ENCODE measurements around the gene FCER2.

Gene FCER2

DNA sequence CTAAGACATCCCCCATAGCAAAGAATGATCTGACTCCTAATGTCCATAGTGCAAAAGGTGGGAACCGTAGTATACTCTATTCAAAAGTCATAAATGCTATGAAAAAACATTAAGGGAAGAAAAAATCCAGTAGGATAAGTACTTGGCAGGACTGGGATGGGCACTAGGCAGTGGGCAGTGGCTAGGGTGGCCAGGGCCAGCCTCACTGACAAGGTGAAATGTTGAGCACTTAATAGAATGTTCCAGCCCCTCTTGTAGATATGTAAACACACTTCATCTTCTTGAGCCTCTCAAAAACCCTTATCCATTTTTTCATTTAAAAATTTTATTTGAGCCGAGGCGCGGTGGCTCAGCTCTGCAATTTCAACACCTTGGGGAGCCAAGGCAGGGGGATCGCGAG lies 31.4 kb upstream of the FCER2 start:
- no peak for DNase-seq (ENCODE audit: low spot score)

DNA sequence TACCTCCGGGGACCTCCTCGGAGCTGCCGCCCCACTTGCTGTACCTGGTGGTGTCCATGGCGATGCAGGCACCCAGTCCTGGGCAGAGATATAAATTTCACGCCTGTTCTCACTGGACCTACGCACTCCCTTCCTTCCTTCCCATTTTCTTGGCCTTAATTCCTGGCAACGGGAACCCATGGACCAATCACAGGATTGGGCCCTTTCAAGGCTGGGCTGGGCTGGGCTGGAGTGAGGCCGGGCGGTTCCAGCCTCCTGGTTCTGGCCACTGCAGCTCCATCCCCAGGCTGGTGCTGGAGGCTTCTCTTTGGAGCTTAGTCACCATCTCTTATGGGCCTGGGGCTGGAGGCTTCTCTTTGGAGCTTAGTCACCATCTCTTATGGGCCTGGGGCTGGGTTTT lies 30.1 kb upstream of the FCER2 start, which contains the start of gene CLEC4G:
Gene CLEC4G (minus strand): TSS at position 66 of the 400 bp plus-strand sequence. CDS start 8 bp downstream, at position 58.
- no peak for DNase-seq (ENCODE audit: low spot score)

DNA sequence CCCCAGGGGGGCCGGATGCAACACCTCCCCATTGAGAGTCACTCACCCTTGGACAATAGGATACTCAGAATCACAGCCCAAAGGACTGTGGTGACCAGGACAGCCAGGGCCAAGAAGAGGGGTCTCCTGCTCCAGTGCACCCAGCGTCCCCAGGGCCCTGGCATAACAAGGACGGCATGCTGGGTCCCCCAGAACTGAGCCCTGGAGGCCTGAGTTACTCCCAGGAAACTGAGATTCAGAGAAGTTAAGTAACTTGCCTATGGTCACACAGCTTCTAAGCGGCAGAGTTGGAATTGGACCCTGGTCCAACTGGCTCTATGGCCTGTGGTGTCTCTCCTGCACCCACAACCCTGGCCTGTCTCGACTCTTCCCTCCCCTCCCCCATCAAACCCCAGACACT lies 29.7 kb upstream of the FCER2 start:
- DNase-seq (ENCODE audit: low spot score) = no peak

- no peak for DNase-seq (ENCODE audit: low spot score)
Measured at GRCh38 chr19:7731218-7731595, 29.3 kb upstream of the FCER2 start.

- no peak for DNase-seq (ENCODE audit: low spot score)
Measured at GRCh38 chr19:7730286-7731217, 28.6 kb upstream of the FCER2 start.

GRCh38 chr19:7729831-7730285 lies 27.9 kb upstream of the FCER2 start:
- DNase-seq (ENCODE audit: low spot score) = no peak

DNA sequence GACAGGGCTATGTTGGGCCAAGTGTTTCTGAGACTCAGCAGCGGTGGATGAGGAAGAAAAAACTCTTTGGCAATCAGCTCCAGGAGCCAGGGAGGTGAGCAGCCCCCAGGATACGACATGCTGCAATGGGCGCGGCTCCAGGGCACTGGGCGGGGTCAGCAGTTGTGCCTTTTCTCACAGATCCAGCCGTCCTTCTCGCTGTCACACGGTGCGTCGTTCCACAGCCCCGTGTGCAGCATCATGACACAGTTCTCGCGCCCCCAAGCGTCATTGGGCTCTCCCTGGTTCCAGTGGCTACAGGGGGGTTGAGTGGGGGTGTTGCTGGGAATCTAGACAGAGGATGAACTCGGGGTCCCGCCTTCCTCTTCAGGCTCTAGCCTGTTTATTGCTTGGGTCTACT lies 27.3 kb upstream of the FCER2 start:
- DNase-seq (ENCODE audit: low spot score) = no peak

DNA sequence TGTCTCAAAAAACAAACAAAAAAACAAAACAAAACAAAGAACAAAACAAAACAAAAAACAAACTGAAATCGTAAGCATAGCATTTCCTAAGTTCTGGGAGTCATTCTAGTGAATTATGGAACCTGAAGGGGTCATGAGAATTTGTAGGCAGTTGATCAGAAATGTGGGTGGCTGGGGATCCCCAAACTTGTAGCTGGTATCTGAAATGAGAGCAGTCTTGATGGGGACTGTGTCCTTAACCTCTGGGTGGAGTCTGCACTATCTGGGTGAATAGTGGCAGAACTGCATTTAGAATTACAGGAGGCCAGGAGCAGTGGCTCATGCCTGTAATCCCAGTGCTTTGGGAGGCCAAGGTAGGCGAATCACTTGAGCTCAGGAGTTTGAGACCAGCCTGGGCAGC lies 23.9 kb upstream of the FCER2 start:
- DNase-seq (ENCODE audit: low spot score) = no peak

- no peak for DNase-seq (ENCODE audit: low spot score)
Measured at GRCh38 chr19:7722231-7722651, 20.3 kb upstream of the FCER2 start.

DNA sequence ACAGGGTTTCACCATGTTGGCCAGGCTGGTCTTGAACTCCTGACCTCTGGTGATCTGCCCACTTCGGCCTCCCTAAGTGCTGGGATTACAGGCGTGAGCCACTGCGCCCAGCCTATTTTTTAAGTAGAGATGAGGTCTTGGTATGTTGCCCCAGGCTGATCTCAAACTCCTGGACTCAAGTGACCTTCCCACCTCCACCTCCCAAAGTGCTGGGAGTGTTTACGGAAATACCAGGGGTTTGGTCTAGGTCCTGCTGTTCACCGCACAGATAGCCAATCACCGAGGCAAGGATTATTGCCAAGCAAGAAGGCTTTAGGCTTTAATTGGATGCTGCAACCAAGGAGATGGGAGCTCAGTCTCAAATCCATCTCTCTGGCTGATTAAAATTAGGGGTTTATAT lies 18.4 kb upstream of the FCER2 start:
- DNase-seq (ENCODE audit: low spot score) = no peak

DNA sequence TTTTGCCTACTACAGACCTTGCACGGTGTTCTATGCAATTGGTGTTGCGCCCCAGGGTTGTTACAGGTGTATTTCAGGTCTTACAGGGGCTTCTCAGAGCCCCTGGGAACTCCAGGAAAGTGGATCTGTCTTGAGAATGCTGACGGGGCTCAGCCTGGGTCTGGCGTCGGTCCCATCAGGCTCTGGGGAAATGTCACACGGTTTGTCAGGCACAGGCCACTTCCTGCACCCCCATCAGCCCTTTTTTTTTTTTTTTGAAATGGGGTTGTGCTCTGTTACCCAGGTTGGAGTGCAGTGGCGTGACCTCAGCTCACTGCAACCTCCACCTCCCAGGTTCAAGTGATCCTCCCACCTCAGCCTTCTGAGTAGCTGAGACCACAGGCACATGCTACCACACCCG lies 16.7 kb upstream of the FCER2 start:
- DNase-seq (ENCODE audit: low spot score) = no peak

DNA sequence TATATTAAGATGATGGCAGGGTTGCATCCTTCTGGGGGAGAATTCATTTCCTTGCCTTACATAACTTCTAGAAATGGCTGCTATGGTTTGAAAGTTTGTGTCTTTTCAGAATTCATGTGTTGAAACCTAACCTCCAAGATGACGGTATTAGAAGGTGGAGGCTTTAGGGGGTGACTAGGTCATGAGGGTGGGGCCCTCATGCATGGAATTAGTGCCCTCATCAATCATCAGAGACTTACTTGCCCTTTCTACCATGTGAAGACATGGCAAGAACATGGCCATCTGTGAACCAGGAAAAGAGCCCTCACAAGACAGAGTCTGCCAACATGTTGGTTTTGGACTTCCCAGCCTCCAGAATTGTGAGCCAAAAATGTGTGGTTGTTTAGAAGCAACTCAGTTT lies 14.8 kb upstream of the FCER2 start:
- no peak for DNase-seq (ENCODE audit: low spot score)

DNA sequence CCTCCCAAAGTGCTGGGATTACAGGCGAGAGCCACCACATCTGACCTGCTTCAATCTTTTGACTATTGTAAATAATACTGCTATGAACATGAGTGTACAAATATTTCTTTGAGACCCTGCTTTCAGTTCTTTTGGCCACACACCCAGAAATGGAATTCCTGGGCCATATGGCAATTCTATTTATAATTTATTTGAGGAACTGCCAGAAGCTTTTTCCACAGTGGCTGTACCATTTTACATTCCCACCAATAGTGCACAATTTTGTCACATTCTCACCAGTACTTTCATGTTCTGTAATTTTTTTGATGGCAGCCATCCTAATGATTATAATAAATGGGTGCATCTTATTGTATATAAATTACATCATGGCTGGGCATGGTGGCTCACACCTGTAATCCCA lies 13.7 kb upstream of the FCER2 start:
- DNase-seq (ENCODE audit: low spot score) = no peak

DNA sequence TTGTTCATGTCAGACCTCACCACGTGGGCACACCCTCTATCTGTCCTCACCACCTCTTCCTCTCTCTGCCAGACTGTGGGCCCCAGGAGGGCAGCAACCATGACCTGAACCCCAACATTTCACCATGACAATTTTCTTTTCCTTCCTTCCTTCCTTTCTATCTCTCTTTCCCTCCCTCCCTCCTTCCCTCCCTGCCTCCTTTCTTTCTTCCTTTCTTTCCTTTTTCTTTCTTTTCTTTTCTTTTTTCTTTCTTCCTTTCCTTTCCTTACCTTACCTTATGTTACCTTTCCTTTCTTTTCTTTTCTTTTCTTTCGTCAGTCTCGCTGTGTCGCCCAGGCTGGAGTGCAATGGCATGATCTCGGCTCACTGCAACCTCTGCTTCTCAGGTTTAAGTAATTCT lies 8.7 kb upstream of the FCER2 start:
- DNase-seq (ENCODE audit: low spot score) = no peak

GRCh38 chr19:7709932-7710460 lies 8.1 kb upstream of the FCER2 start:
- no peak for DNase-seq (ENCODE audit: low spot score)

GRCh38 chr19:7706955-7707456 lies 5.1 kb upstream of the FCER2 start:
- no peak for DNase-seq (ENCODE audit: low spot score)

- DNase-seq (ENCODE audit: low spot score) = no peak
Measured at GRCh38 chr19:7706188-7706954, 4.4 kb upstream of the FCER2 start.

GRCh38 chr19:7705387-7706187 lies 3.7 kb upstream of the FCER2 start:
- DNase-seq (ENCODE audit: low spot score) = no peak

DNA sequence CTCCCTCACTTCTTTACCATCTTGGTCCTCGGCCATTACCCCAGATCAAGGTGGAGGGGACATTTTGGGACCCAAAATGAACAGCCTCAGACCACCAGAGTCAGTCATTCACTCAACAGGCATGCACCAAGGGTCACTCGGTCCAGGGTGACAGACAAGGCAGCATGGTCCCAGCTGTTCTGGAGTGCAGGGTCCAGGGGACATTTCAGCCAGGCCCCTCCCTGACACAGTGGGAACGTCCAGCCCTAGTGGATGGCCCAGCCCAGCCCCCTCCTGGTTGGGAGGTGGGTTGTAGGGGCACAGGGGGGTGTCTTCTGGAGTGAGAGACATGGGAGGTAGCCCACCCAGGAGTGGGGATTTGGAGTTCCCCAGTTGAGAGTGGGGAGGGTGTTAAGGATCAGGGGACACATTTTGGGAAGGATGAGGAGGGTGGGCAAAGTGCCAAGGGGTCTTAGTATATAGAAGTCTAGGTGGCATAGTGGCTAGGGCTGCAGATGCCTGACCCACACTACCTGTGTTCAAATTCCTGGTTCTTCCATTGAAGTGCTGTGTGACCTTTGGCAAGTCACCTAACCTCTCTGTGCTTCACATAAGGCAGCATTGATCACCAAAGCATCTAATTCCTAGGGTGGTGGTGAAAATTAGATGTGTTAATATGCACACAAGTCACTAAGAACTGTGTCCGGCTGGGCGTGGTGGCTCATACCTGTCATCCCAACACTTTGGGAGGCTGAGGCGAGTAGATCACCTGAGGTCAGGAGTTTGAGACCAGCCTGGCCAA lies 2.5 kb upstream of the FCER2 start:
- DNase-seq (ENCODE audit: low spot score) = no peak

DNA sequence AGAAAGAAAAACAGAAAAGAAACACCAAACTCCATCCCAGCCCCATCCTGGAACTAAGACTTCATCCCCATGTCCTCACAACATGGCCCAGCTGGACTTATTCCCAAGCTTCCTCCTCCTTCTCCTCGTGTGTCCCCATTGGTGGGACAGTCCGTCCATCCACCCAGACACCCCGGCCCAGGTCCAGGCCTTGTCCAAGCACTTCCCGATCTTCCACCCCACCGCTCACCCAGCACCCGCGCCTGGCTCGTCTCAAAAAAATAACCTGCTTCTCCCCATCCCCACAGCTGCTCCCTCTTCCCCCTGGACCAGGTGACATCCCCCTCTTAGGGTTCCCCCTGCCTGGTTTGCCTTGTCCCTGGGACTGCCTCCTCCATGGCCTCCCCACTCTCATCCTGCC lies 1.4 kb upstream of the FCER2 start:
- DNase-seq (ENCODE audit: low spot score) = no peak

GRCh38 chr19:7701049-7701653 lies 780 bp downstream of the FCER2 start:
- no peak for DNase-seq (ENCODE audit: low spot score)
